ENCODE results near the gene PALM3. TPM values are rescaled to one million over a fixed set of nuclear protein-coding genes. Genes with fewer than 3 reads are reported as not detected.

PALM3 gene
- total RNA-seq, 2 experiments from 2014 or later, result not detected

DNA sequence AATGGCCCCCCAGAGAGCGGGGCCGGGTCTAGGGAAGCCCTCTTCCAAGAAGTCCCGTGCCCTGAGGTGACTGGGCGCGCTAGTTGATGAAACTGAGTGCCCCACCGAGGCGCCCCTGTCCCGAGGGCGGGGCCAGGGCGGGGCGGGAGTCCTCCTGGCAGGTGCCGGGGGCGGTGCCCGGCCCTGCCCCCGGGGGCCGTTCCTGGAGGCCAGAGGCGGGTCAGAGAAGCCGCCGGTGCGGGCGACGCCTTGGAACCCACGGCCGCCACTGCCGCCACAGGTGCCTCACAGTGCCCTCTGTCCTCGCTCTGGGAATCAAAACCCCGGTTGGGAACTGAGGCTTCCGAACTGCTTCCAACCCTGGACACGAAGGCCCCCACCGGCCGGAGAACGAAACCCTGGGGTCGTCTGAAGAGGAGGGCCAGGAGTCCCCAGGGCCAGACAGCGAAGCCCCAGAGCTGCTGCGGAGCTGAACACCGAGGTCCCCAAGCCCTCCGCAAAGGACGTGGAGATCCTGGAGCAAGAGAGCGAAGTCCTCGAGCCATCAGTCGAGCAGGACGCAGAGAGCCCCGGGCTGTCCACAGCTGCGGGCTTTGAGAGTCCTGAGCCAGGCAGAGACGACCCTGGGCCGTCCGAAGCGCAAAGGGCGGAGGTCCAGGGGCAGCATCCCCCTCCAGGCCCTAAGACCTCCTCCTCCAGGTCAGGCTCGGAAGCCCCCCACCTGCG is 10.8 kb upstream of the PALM3 start, which contains the start of gene MISP3:
Gene MISP3, plus strand, starts transcription at position 252 of the 726 bp plus-strand sequence. CDS start 524 bp downstream, outside the sequence.
- DNase-seq, result peak; percentile 51
- no peaks in the 10 kb centered on the region for H3K9me3 Mint-ChIP-seq (ENCODE audit: insufficient read depth)
- H3K36me3 Mint-ChIP-seq (ENCODE audit: low read depth), result no peaks in the 10 kb centered on the region
- H3K4me3 Mint-ChIP-seq, result peak within 1 kb of the TSS; percentile 88
- POLR2A ChIA-PET, result interaction anchor here (0.8 to 1.2 kb wide), 2 partner anchors 13 to 19 kb away, joined by 3 to 5 read pairs; no protein-coding TSS in a partner anchor
- peaks cover 2% of the 10 kb centered on the region for H3K27me3 Mint-ChIP-seq (ENCODE audit: low read depth)
- H3K4me1 Mint-ChIP-seq (ENCODE audit: low read depth), result peaks cover 30% of the 10 kb centered on the region
- peak within 1 kb of the TSS; percentile 80 for H3K27ac Mint-ChIP-seq
- CTCF ChIA-PET, result interaction anchor here (0.6 to 6.3 kb wide), 29 partner anchors 9 to 204 kb away, joined by 3 to 87 read pairs (median 3); partner anchors contain the start of genes ASF1B and IL27RA
- ATAC-seq, result peak; percentile 16

DNA sequence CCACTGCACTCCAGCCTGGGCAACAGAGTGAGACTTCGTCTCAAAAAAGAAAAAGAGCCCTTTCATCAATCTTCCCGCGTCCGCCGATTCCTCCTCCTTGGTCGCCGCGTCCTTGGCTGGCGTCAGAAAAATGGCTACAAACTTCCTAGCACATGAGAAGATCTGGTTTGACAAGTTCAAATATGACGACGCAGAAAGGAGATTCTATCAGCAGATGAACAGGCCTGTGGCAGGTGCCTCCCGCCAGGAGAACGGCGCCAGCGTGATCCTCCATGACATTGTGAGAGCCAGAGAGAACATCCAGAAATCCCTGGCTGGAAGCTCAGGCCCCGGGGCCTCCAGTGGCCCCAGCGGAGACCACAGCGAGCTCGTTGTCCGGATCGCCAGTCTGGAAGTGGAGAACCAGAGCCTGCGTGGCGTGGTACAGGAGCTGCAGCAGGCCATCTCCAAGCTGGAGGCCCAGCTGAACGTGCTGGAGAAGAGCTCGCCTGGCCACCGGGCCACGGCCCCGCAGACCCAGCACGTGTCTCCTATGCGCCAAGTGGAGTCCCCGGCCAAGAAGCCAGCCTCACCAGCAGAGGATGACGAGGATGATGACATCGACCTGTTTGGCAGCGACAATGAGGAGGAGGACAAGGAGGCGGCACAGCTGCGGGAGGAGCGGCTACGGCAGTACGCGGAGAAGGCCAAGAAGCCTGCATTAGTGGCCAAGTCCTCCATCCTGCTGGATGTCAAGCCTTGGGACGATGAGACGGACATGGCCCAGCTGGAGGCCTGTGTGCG is 8.6 kb upstream of the PALM3 start:
- POLR2A ChIA-PET, result interaction anchor here (0.7 kb wide), 1 partner anchor 13 kb away, joined by 3 read pairs; no protein-coding TSS in a partner anchor
- H3K27me3 Mint-ChIP-seq (ENCODE audit: low read depth), result peaks cover 6% of the 10 kb centered on the region
- H3K27ac Mint-ChIP-seq, result no peak overlapping the region

DNA sequence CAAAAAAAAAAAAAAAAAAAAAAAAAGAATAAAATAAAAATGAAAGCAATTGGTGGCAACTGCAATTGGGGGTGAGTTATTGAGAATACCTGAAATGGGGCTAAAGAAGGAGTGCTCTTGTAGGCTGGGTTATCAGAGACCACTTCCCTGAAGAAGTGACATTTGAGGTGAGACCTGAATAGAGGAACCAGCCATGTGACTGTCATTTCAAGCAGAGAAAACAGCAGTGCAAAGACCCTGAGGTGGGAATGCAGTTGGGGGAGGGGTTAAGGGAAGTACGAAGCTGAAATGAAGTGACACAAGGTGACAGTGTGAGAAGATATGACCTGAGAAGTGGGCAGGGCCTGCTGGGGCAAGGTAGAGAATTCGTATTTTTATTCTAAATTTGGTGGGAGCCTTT is 4.3 kb upstream of the PALM3 start:
- no peaks in the 10 kb centered on the region for H3K9me3 Mint-ChIP-seq (ENCODE audit: insufficient read depth)
- DNase-seq (no peak), ATAC-seq (peak; percentile 31)
- no peaks in the 10 kb centered on the region for H3K36me3 Mint-ChIP-seq (ENCODE audit: low read depth)
- peaks cover 12% of the 10 kb centered on the region for H3K27me3 Mint-ChIP-seq (ENCODE audit: low read depth)
- H3K4me3 Mint-ChIP-seq, result no peak overlapping the region
- POLR2A ChIA-PET, result interaction anchor here (1.0 kb wide), 1 partner anchor 35 kb away, joined by 4 read pairs; the partner anchor contains the start of gene IL27RA
- no peak overlapping the region for H3K27ac Mint-ChIP-seq
- no peaks in the 10 kb centered on the region for H3K4me1 Mint-ChIP-seq (ENCODE audit: low read depth)
- CTCF ChIA-PET, result no interaction called here

More for the DNA sequence above, 8.6 kb upstream of the PALM3 start:
- CTCF ChIA-PET, result interaction anchor here (0.8 to 6.3 kb wide), 9 partner anchors 11 to 208 kb away, joined by 3 to 87 read pairs (median 4); partner anchors contain the start of gene ASF1B
- Mint-ChIP-seq H3K4me1 (ENCODE audit: low read depth) (peaks cover 28% of the 10 kb centered on the region), H3K36me3 (ENCODE audit: low read depth) (no peaks in the 10 kb centered on the region), H3K9me3 (ENCODE audit: insufficient read depth) (no peaks in the 10 kb centered on the region), H3K4me3 (no peak overlapping the region)
- DNase-seq (no peak), ATAC-seq (no peak)

DNA sequence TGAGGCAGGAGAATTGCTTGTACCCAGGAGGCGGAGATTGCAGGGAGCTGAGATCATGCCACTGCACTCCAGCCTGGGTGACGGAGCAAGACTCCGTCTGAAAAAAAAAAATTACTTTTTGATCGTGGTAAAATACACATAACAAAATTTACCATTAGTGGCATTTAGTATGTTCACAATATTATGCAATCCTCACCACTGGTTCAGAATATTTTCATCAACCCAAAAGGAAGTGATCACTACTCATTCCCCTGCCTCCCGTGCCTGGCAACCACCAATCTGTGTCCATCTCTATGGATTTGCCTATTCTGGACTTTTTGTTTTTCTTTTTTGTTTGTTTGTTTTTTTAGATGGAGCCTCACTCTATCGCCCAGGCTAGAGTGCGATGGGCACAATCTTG is 1.2 kb upstream of the PALM3 start:
- peaks cover 8% of the 10 kb centered on the region for H3K4me1 Mint-ChIP-seq (ENCODE audit: low read depth)
- no peaks in the 10 kb centered on the region for H3K36me3 Mint-ChIP-seq (ENCODE audit: low read depth)
- ChIA-PET POLR2A (no interaction called here), CTCF (no interaction called here)
- H3K4me3 Mint-ChIP-seq, result no peak overlapping the region
- no peak for DNase-seq
- no peak for ATAC-seq
- peaks cover 32% of the 10 kb centered on the region for H3K27me3 Mint-ChIP-seq (ENCODE audit: low read depth)
- H3K9me3 Mint-ChIP-seq (ENCODE audit: insufficient read depth), result no peaks in the 10 kb centered on the region
- H3K27ac Mint-ChIP-seq, result no peak overlapping the region

DNA sequence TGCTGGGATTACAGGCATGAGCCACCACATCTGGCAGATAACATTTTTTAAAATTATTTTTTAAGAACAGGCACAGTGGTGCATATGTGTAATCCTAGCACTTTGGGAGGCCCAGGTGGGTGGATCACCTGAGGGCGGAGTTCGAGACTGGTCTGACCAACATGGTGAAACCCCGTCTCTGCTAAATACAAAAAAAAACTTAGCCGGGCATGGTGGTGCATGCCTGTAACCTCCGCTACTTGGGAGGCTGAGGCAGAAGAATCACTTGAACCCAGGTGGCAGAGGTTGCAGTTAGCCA is 631 bp upstream of the PALM3 start:
- Mint-ChIP-seq H3K27ac (no peak overlapping the region), H3K4me3 (no peak overlapping the region), H3K36me3 (ENCODE audit: low read depth) (no peaks in the 10 kb centered on the region), H3K27me3 (ENCODE audit: low read depth) (peaks cover 38% of the 10 kb centered on the region), H3K9me3 (ENCODE audit: insufficient read depth) (no peaks in the 10 kb centered on the region), H3K4me1 (ENCODE audit: low read depth) (peaks cover 14% of the 10 kb centered on the region)
- ATAC-seq, result no peak
- no peak for DNase-seq
- ChIA-PET CTCF (no interaction called here), POLR2A (no interaction called here)

DNA sequence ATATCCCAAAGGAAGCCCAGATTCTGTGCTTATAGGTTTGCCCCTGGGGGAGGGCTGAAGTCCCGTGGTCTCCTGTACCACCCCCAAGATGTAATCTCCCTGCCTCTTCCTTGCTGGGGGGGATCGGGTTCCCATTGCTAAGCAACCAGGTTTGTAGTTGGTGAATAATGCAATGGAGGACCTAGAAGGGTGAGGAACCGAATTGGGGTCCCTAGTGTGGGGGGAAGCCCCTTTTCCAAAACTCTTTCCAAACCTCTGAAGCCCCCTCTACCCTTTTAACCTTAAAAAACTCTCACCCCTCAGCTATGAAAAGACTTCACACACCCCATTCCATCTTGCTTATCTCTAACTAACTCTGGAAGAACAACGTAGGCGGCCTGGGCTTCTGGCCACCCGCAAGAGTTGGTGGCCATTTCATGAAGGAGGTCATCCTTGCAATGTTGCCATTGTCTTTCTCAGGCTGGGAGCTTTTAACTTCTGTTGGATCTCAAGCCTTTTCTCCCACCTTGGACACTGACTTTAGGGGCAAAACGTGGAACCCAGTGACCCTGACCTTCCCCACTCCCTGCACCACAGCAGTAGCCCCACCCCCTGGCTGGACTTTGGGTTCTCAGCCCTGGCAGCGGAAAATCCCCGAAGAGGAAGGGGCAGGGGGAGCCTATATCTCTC is 661 bp downstream of the PALM3 start:
- ATAC-seq (no peak), DNase-seq (no peak)
- ChIA-PET CTCF (interaction anchor here (0.7 to 6.5 kb wide), 9 partner anchors 10 to 180 kb away, joined by 3 to 87 read pairs (median 6); partner anchors contain the start of genes ASF1B, MISP3 and RFX1), POLR2A (no interaction called here)
- Mint-ChIP-seq H3K9me3 (ENCODE audit: insufficient read depth) (no peaks in the 10 kb centered on the region), H3K4me3 (no peak overlapping the region), H3K4me1 (ENCODE audit: low read depth) (peaks cover 14% of the 10 kb centered on the region), H3K27me3 (ENCODE audit: low read depth) (peaks cover 41% of the 10 kb centered on the region), H3K36me3 (ENCODE audit: low read depth) (no peaks in the 10 kb centered on the region), H3K27ac (no peak overlapping the region)

DNA sequence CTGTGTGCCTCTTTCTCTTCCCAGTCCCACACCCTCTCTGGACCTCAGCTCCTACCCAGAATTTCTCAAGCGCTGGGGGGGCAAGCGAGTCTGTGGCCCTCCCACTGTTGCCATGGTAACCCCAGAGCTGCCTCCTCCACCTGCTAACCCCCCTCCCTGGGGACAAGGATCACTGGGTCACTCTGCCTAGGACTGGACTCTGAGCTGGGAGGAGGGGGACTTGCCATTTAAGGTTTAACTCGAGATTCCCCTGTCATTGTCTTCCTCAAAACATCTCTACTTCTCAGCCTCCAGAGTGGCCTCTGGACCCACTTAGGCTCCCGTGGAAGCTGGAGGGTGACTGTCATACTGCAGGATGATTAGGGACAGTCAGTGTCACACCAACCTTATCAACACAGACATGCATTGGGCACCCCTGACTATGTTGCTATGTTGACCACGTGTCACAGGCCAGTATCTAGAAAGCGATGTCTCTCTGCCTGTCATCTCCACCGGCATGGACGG is 2.2 kb downstream of the PALM3 start:
- POLR2A ChIA-PET, result interaction anchor here (1.3 kb wide), 1 partner anchor 12 kb away, joined by 5 read pairs; no protein-coding TSS in a partner anchor
- CTCF ChIA-PET, result interaction anchor here (0.7 to 6.5 kb wide), 35 partner anchors 10 to 213 kb away, joined by 3 to 87 read pairs (median 5); partner anchors contain the start of genes ASF1B, IL27RA, MISP3 and PODNL1
- Mint-ChIP-seq H3K4me3 (no peak overlapping the region), H3K9me3 (ENCODE audit: insufficient read depth) (no peaks in the 10 kb centered on the region), H3K27ac (peak overlapping the region; percentile 20), H3K27me3 (ENCODE audit: low read depth) (peaks cover 46% of the 10 kb centered on the region), H3K4me1 (ENCODE audit: low read depth) (peaks cover 14% of the 10 kb centered on the region), H3K36me3 (ENCODE audit: low read depth) (no peaks in the 10 kb centered on the region)
- DNase-seq, result no peak
- no peak for ATAC-seq

DNA sequence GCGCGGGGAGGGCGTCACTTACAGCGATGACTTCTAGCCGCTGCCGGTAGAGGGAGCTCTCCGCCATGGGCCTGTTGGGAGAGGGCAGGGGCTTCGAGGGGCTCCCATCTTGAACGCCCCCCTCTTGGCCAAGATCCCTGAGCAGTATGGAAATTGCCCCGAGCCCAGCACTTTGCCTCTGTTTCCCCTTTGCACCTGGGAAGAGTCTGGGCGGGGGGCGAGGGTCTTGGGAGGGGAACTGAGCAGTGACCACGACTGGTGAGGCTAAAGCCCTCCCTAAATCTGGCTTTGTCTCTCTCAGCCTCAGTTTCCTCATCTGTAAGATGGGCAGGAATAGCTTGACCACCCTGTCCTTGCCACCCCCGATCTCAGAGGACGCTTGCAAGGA is 2.8 kb downstream of the PALM3 start:
- H3K36me3 Mint-ChIP-seq (ENCODE audit: low read depth), result no peaks in the 10 kb centered on the region
- ChIA-PET CTCF (interaction anchor here (0.6 to 6.5 kb wide), 37 partner anchors 9 to 212 kb away, joined by 3 to 87 read pairs (median 5); partner anchors contain the start of genes ASF1B, IL27RA, MISP3 and PODNL1), POLR2A (interaction anchor here (1.2 kb wide), 1 partner anchor 107 kb away, joined by 3 read pairs; the partner anchor contains the start of gene DCAF15)
- peak; percentile 67 for DNase-seq
- no peak for ATAC-seq
- H3K4me1 Mint-ChIP-seq (ENCODE audit: low read depth), result peaks cover 14% of the 10 kb centered on the region
- no peak overlapping the region for H3K27ac Mint-ChIP-seq
- peaks cover 46% of the 10 kb centered on the region for H3K27me3 Mint-ChIP-seq (ENCODE audit: low read depth)
- no peak overlapping the region for H3K4me3 Mint-ChIP-seq
- H3K9me3 Mint-ChIP-seq (ENCODE audit: insufficient read depth), result no peaks in the 10 kb centered on the region

DNA sequence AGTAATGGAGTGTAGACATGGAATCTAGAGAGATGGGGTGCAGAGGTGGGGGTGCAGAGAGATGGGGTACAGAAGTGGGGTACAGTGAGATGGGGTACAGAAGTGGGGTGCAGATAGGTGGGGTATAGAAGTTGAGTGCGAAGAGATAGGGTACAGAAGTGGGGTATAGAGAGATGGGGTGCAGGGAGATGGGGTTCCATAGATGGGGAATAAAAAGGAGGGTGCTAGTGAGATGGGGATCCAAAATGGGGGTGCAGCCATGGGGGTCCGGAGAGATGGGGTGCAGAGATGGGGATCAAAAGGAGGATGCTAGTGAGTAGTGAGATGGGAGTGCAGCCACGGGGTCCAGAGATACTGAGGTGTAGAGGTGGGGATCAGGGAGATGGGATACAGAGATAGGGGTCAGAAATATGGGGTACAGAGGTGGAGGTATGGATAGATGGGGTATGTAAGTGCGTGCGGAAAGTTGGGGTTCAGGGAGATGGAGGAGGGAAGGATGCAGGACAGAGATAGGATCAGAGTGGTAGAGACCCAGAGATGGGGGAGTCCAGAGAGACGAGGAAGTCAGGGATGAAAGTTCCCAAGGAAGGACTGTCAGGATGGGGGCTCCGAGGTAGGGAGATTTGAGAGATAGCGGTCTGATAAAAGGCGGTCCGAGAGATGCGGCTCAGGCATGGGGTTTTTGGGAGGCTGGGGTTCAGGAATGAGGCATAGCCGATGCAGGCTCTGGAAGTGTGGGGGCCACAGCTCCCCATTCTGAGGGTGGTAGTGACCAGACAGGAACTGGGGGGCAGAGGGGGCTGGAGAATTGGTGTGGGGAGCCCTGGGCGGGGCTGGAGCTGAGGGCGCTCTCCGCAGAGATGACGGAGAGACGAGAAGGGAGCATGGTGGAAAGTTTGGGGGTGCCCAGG is 3.4 kb downstream of the PALM3 start:
- Mint-ChIP-seq H3K9me3 (ENCODE audit: insufficient read depth) (no peaks in the 10 kb centered on the region), H3K4me3 (peak overlapping the region; percentile 8), H3K4me1 (ENCODE audit: low read depth) (peaks cover 14% of the 10 kb centered on the region), H3K27me3 (ENCODE audit: low read depth) (peaks cover 46% of the 10 kb centered on the region), H3K36me3 (ENCODE audit: low read depth) (no peaks in the 10 kb centered on the region), H3K27ac (no peak overlapping the region)
- DNase-seq (no peak), ATAC-seq (peak; percentile 38)
- ChIA-PET CTCF (interaction anchor here (0.6 to 6.5 kb wide), 34 partner anchors 9 to 212 kb away, joined by 3 to 87 read pairs (median 5); partner anchors contain the start of genes ASF1B, DCAF15, IL27RA and MISP3), POLR2A (interaction anchor here (1.2 kb wide), 1 partner anchor 106 kb away, joined by 3 read pairs; the partner anchor contains the start of gene DCAF15)

DNA sequence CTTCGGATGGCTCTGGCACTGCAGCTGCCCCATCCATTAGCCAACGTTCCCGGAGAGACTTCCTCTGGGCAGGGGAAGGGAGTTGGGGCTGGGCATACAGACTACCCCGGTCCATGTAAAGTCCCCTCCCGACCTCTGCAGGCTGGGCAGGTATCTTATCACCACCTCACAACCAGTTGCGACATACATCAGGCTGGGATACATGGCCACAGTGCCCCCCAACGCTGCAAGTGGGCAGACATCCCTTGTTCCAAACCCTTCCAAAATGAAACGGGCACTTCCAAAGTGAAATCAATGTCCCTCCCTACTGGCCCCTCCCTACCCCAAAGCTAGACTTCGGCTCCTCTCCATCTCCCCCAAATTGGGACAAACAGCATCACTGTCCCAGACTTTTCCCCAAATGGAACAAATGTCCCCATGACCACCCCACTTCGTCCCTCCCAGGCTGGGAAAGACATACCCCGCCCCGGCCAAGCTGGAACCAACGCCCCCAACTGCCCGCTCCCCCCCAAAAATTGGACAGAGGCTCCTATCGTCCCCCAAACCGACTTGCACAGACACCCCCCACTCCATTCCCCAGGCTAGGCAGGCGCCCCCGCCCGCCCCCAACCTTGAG is 5.0 kb downstream of the PALM3 start:
- POLR2A ChIA-PET, result interaction anchor here (0.6 to 0.7 kb wide), 3 partner anchors 13 to 267 kb away, joined by 3 to 4 read pairs (median 3); partner anchors contain the start of gene IL27RA
- H3K9me3 Mint-ChIP-seq (ENCODE audit: insufficient read depth), result no peaks in the 10 kb centered on the region

More for the DNA sequence above, 5.0 kb downstream of the PALM3 start:
- DNase-seq, result no peak
- CTCF ChIA-PET, result interaction anchor here (2.1 to 6.5 kb wide), 5 partner anchors 9 to 104 kb away, joined by 5 to 87 read pairs (median 10); partner anchors contain the start of genes DCAF15, IL27RA and MISP3
- Mint-ChIP-seq H3K27me3 (ENCODE audit: low read depth) (peaks cover 44% of the 10 kb centered on the region), H3K36me3 (ENCODE audit: low read depth) (peaks cover 14% of the 10 kb centered on the region), H3K4me3 (no peak overlapping the region), H3K4me1 (ENCODE audit: low read depth) (peaks cover 16% of the 10 kb centered on the region), H3K27ac (no peak overlapping the region)
- ATAC-seq, result no peak
